GM19099 (cell line): ENCODE measurements around the gene UCN.

Experiments
- POLR2A ChIP-seq: IDR thresholded peaks from 3 replicates; pipeline ENCODE4 v1.6.1; 2011; ENCODE audit warnings: low read depth; ENCODE audit not compliant: insufficient read length; ENCODE audit errors: extremely low read depth

UCN gene

GRCh38 chr2:27271631-27272340 lies 36.5 kb downstream of the UCN start:
- no peak for TF ChIP-seq POLR2A

GRCh38 chr2:27270670-27271069 lies 37.6 kb downstream of the UCN start:
- no peak for TF ChIP-seq POLR2A

GRCh38 chr2:27270131-27270530 lies 38.1 kb downstream of the UCN start:
- no peak for TF ChIP-seq POLR2A

GRCh38 chr2:27265536-27265870 lies 42.7 kb downstream of the UCN start:
- no peak for TF ChIP-seq POLR2A

- no peak for TF ChIP-seq POLR2A
Observed at GRCh38 chr2:27264753-27265535, 43.3 kb downstream of the UCN start.

- no peak for TF ChIP-seq POLR2A
Observed at GRCh38 chr2:27264253-27264752, 43.9 kb downstream of the UCN start.

- no peak for TF ChIP-seq POLR2A
Observed at GRCh38 chr2:27263287-27264252, 44.7 kb downstream of the UCN start.

- TF ChIP-seq POLR2A: no peak
Observed at GRCh38 chr2:27262379-27263286, 45.6 kb downstream of the UCN start, which contains the start of gene SLC30A3. TSS of gene SLC30A3 (minus strand) at chr2:27263047. CDS start at chr2:27262906, 141 bp downstream.

GRCh38 chr2:27261926-27262298 lies 46.3 kb downstream of the UCN start:
- TF ChIP-seq POLR2A: no peak

GRCh38 chr2:27261241-27261925 lies 46.9 kb downstream of the UCN start:
- TF ChIP-seq POLR2A: no peak

- TF ChIP-seq POLR2A: no peak
Observed at GRCh38 chr2:27258051-27258450, 50.2 kb downstream of the UCN start.
